Measurements from ENCODE around the gene MRPS2. TPM values are rescaled to one million over a fixed set of nuclear protein-coding genes. Genes with fewer than 3 reads are reported as not detected.

Gene MRPS2
- total and polyA plus RNA-seq, 9 of the 15 experiments (the other 6 are each of a cell fraction or from before 2014, with no cell fraction given): 8.0 to 167 (median 81.3) TPM

DNA sequence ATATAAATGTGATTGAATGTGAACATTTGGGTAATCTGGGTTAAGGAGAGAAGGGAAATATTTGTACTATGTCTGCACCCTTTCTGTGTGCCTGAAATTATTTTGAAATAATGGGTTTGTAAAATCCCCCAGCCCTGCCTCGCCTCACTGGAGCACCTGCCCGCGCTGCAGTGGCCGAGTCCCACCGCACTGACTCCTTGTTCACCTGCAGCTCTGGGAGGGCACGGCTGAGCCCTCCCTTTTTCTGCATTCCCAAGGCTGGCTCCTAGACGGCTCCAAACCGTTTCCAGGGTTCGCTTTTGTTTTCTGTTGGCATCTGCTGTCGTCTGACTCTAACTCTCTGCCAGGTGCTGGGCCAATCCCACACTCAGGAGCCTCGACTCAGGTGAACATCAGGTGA is 38.5 kb upstream of the MRPS2 start (continued):
- TF ChIP-seq, protein P1, sequence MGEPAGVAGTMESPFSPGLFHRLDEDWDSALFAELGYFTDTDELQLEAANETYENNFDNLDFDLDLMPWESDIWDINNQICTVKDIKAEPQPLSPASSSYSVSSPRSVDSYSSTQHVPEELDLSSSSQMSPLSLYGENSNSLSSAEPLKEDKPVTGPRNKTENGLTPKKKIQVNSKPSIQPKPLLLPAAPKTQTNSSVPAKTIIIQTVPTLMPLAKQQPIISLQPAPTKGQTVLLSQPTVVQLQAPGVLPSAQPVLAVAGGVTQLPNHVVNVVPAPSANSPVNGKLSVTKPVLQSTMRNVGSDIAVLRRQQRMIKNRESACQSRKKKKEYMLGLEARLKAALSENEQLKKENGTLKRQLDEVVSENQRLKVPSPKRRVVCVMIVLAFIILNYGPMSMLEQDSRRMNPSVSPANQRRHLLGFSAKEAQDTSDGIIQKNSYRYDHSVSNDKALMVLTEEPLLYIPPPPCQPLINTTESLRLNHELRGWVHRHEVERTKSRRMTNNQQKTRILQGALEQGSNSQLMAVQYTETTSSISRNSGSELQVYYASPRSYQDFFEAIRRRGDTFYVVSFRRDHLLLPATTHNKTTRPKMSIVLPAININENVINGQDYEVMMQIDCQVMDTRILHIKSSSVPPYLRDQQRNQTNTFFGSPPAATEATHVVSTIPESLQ (CRISPR knock-in tag; IDR thresholded peaks at IDR 0.05): no peak

DNA sequence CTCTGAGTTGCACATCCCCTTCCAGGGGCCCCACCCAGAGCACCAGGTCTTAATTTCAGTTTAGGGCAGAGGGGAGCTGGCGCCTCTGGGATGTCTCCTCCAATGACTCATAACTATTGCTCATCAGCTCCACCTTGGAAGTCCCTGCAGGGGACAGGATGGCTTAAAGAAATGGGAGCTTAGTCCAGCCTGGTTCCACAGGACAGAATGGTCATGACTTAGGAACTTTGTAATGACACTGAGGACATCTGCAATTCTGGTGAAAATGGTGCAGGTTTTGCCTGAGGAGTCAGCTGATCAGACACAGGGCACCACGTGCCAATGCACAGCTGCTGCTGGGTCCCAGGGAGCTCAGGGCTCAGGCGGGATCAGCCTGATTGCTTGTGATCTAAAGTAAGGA is 37.3 kb upstream of the MRPS2 start:
- intact Hi-C loops (cut with micrococcal nuclease): no loop called here
- H3K4me1 ChIP-seq (replicated peaks in 1 of 2; ENCODE audit: control insufficient read depth in 2 of 2, insufficient read depth in 2 of 2, low read length in 2 of 2): peaks cover 11 to 29% of the 10 kb centered on the region in 2 experiments; a peak in 4 of 5 replicates
- in situ Hi-C loops (cut with MboI): no loop called here
- no peak overlapping the region; the same call in 1 of the 2 replicates for H2AFZ ChIP-seq (ENCODE audit: low read depth, low read length)
- 38% methylated on average over 3 of the region's 3 CpGs for WGBS (ENCODE audit: insufficient coverage, low coverage, missing lambda C conversion rate)
- H3K4me3 ChIP-seq: no peak overlapping the region
- H3K9me1 ChIP-seq (ENCODE audit: control insufficient read depth, insufficient read depth, low read length): peaks cover 4% of the 10 kb centered on the region
- H3K27ac ChIP-seq (ENCODE audit: extremely low read depth, low read depth, low read length): peak overlapping the region; percentile 32; the same call in 1 of the 3 replicates
- no peaks in the 10 kb centered on the region for H4K20me1 ChIP-seq (replicated peaks; ENCODE audit: control insufficient read depth, insufficient read depth, low read length)
- ATAC-seq (peak; percentile 69), FAIRE-seq (peak; percentile 86), DNase-seq (ENCODE audit: extremely low read depth in 1 of 4, low spot score in 3 of 4) (peak; percentile 45 to 61 (median 54))
- no peaks in the 10 kb centered on the region for H3K9me3 ChIP-seq (replicated peaks; ENCODE audit: control insufficient read depth, insufficient read depth, low read depth, low read length)
- POLR2A ChIA-PET: interaction anchor here (0.7 to 1.7 kb wide), 5 partner anchors 9 to 1237 kb away, joined by 4 to 8 read pairs (median 5); no protein-coding TSS in a partner anchor
- no TSS peak for BruUV-seq (replicated peaks)
- CTCF ChIA-PET (ENCODE audit: low intra/inter-chr PET ratio): no interaction called here
- no peaks in the 10 kb centered on the region for H3K27me3 ChIP-seq (ENCODE audit: control insufficient read depth in 2 of 2, insufficient read depth in 2 of 2, low read length in 2 of 2)
- no peaks in the 10 kb centered on the region for H3K79me2 ChIP-seq (ENCODE audit: control insufficient read depth, insufficient read depth, low read length)
- no peak overlapping the region for H3K4me2 ChIP-seq (ENCODE audit: insufficient read depth, low read length)
- peak overlapping the region in 1 of 2 experiments; percentile 8; a peak in 1 of 4 replicates for H3K9ac ChIP-seq (ENCODE audit: insufficient read depth in 1 of 2, low read depth in 2 of 2, low read length in 2 of 2)
- H3K36me3 ChIP-seq (ENCODE audit: control insufficient read depth, insufficient read depth, low read length): no peaks in the 10 kb centered on the region
- TF ChIP-seq HNRNPL (IDR thresholded peaks at IDR 0.05; ENCODE audit: low read depth, low read length) (no peak), ZBTB12 (CRISPR knock-in tag; IDR thresholded peaks at IDR 0.05) (no peak), RBM22 (IDR thresholded peaks at IDR 0.05; ENCODE audit: low read depth, low read length, poor library complexity, severe bottlenecking) (no peak), ZNF76 (CRISPR knock-in tag; IDR thresholded peaks at IDR 0.05; ENCODE audit: borderline replicate concordance) (no peak), ZNF197 (CRISPR knock-in tag; IDR thresholded peaks at IDR 0.05; ENCODE audit: low read depth) (no peak), ZNF655 (CRISPR knock-in tag; IDR thresholded peaks at IDR 0.05) (no peak), MCM2 (IDR thresholded peaks at IDR 0.05; ENCODE audit: low read depth) (no peak), ZNF121 (CRISPR knock-in tag; conservative IDR thresholded peaks at IDR 0.05) (no peak)
- TF ChIP-seq, protein P2, sequence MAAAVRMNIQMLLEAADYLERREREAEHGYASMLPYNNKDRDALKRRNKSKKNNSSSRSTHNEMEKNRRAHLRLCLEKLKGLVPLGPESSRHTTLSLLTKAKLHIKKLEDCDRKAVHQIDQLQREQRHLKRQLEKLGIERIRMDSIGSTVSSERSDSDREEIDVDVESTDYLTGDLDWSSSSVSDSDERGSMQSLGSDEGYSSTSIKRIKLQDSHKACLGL (CRISPR knock-in tag; IDR thresholded peaks at IDR 0.05; ENCODE audit: borderline replicate concordance, poor library complexity, severe bottlenecking): no peak
- TF ChIP-seq, protein P3, sequence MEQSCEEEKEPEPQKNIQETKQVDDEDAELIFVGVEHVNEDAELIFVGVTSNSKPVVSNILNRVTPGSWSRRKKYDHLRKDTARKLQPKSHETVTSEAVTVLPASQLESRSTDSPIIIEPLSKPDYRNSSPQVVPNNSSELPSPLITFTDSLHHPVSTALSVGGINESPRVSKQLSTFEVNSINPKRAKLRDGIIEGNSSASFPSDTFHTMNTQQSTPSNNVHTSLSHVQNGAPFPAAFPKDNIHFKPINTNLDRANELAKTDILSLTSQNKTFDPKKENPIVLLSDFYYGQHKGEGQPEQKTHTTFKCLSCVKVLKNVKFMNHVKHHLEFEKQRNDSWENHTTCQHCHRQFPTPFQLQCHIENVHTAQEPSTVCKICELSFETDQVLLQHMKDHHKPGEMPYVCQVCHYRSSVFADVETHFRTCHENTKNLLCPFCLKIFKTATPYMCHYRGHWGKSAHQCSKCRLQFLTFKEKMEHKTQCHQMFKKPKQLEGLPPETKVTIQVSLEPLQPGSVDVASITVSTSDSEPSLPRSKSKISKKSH (CRISPR knock-in tag; IDR thresholded peaks at IDR 0.05): no peak
- TF ChIP-seq, protein P4, sequence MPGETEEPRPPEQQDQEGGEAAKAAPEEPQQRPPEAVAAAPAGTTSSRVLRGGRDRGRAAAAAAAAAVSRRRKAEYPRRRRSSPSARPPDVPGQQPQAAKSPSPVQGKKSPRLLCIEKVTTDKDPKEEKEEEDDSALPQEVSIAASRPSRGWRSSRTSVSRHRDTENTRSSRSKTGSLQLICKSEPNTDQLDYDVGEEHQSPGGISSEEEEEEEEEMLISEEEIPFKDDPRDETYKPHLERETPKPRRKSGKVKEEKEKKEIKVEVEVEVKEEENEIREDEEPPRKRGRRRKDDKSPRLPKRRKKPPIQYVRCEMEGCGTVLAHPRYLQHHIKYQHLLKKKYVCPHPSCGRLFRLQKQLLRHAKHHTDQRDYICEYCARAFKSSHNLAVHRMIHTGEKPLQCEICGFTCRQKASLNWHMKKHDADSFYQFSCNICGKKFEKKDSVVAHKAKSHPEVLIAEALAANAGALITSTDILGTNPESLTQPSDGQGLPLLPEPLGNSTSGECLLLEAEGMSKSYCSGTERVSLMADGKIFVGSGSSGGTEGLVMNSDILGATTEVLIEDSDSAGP (CRISPR knock-in tag; IDR thresholded peaks at IDR 0.05): no peak
